HG03196 (cell line): ENCODE measurements around the gene PLCD4.

ENCODE experiments used
- ATAC-seq: cut with Tn5 transposase; IDR thresholded peaks from one replicate; pipeline ENCODE4 v1.9.1; 2021; ENCODE audit not compliant: unreplicated experiment

Gene PLCD4

DNA sequence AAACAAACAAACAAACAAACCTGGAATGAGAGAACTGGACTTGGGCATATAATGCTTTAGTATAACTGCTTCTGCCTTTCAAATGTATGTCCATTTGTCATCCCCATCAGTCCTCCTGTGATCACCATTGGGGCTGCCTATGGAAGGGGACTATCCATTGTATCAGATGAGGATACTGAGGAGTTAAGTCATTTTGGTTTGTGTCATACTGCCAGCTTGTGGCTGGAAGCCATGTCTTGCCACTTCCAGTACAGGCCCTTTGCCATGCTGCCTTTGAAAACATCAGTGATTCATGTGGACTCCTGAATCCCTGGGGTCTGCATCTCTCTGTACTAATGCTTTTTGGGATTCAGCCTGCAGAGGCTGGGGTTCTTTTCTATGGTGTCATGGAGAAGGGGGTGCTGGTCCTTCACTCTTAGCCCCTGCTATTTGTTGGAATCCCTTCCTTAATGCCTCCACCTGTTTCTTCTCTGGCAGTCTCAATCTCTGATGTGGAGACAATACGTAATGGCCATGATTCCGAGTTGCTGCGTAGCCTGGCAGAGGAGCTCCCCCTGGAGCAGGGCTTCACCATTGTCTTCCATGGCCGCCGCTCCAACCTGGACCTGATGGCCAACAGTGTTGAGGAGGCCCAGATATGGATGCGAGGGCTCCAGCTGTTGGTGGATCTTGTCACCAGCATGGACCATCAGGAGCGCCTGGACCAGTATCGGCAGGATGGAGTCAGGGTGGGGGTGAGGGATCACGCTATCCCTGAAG, 10.6 kb downstream of the PLCD4 start:
- ATAC-seq, result no peak

DNA sequence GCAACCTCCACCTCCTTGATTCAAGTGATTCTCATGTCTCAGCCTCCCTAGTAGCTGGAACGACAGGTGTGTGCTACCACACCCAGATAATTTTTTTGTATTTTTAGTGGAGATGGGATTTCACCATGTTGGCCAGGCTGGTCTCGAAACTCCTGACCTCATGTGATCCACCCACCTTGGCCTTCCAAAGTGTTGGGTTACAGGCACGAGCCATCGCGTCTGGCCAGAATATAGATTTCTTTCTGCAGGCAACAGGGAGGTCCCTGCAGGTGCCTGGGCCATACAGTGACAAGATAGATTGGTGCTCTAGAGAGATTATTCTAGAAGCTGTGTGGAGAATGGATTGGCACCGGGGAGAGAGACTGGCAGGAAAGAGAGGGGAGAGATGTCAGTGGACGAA, 13.3 kb downstream of the PLCD4 start:
- no peak for ATAC-seq

GRCh38 chr2:218622606-218623365, 15.1 kb downstream of the PLCD4 start:
- ATAC-seq, result no peak

DNA sequence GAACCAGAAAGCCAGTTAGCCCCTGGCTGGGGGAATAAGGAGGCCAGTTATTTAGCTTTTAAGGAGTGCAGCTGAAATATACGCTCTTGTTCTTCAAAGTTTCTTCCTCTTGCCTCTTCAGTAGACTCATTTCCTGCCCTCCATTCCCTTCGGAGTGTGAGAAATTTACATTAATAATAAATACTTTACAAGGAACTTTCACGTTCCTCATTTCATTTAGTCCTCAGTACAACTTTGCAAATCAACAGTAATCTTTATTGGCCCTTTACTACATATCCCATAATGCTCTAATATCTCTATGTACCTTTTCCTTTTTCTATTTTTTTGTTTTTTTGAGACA, 15.6 kb downstream of the PLCD4 start:
- no peak for ATAC-seq

GRCh38 chr2:218626369-218626768, 18.7 kb downstream of the PLCD4 start:
- no peak for ATAC-seq

- ATAC-seq, result no peak
These were observed 20.2 kb downstream of the PLCD4 start for GRCh38 chr2:218627939-218628338.

GRCh38 chr2:218631837-218632236, 24.1 kb downstream of the PLCD4 start:
- no peak for ATAC-seq

GRCh38 chr2:218635719-218636118, 28.0 kb downstream of the PLCD4 start:
- ATAC-seq, result no peak

DNA sequence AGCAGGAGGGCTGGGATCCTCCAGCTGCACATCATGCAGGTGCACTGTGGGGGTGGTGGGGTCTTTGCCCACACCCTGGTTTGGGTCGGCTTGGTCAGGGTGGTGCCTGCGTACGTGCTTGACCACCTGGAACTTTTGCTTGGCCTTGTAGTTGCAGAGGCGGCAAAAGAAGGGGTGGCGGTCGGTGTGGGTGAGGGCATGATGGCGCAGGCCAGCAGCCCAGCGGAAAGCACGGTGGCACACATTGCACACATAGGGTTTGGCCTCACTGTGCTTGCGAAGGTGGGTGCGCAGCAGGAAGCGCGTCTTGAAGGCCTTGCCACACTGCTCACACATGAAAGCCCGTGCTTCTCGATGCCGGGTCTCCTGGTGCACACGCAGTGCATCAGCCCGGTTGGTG, 30.7 kb downstream of the PLCD4 start:
- ATAC-seq, result no peak

DNA sequence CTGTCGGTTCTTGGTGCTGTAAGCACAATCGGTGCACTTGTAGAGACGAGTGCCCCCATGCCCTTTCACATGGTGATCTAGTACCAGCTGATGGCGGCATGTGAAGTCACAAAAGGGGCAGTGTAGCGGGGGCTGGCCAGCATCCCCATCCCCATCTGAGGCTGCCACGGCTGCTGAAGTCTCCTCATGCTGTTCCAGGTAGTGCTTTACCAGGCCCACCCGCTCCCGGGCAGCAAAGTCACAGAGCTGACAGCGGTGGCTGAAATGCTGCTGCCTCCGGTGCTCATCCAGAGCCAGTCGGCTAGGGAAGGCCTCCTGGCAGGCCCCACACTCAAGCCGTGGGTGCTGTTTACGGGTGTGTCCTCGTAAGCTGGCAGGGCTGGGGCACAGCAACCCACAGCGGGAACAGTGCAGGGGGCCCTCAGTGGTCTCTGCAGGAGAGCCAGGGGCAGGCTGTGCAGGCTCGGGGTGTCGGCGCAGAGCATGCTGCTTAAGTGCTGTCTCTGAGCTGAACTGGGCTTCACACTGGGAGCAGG, 34.5 kb downstream of the PLCD4 start:
- no peak for ATAC-seq

DNA sequence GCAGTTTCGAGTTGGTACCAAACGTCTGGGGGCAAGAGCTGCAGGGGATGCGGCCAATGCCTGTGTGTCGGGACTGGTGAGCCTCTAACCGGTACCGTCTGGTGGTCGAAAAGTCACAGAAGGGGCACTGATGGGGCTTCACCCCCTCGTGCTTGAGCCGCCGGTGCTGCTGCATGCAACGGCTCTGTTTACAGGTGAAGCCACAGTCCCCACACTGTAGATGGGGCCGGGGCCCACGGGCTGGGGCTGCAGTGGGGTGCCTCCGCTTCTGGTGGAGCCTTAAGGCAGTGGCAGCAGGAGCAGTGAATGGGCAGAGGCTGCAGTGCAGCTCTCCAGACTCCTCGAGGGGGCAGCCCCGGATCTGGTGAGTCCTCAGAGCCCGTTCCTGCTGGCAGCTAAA, 35.1 kb downstream of the PLCD4 start:
- no peak for ATAC-seq

DNA sequence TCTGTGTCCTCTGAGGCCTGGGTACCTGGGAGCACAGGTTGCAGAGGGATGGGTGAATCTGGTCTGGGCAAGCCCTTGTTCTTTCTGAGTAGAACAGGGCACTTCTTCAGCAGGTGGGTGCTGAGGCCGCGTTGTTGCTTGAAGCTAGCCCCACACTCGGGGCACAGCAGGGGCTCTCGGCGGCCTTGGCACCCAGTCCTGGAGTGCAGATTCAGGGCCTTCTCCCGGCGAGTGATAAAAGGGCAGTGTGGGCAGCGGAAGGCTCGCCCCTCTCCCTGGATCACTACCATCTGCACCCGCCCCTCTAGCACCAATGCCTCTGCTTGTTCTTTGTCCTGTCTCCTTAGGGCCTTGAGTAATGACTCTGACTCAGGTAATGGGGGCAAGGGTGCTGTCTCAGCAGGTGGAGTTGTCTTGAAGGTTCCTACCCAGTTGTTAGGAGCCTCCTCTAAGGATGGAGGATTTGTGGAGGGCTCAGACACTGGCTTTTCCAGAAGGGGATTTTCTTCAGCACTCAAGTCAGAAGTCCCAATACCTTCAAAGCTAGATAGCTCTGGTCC, 36.1 kb downstream of the PLCD4 start:
- no peak for ATAC-seq

- no peak for ATAC-seq
These were observed 37.0 kb downstream of the PLCD4 start for GRCh38 chr2:218644721-218645120.

DNA sequence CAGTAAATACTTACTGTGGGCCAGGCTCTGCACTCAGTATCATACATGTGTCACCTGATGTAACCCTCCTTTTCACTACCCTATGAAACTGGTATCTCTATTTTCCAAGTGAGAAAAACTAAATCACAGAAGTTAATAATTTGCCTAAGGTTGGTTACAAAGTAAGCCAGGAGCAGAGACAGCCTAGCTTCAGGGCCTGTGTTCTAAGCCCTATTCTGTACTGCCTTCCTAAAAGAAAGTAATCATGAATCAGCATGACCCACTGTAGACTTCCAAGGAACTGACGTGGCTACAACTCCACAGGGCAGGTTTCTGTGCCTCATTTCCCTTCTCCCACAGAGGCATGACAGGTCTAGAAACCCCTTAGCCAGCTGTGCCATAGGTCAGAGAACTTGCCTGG, 37.4 kb downstream of the PLCD4 start:
- no peak for ATAC-seq

DNA sequence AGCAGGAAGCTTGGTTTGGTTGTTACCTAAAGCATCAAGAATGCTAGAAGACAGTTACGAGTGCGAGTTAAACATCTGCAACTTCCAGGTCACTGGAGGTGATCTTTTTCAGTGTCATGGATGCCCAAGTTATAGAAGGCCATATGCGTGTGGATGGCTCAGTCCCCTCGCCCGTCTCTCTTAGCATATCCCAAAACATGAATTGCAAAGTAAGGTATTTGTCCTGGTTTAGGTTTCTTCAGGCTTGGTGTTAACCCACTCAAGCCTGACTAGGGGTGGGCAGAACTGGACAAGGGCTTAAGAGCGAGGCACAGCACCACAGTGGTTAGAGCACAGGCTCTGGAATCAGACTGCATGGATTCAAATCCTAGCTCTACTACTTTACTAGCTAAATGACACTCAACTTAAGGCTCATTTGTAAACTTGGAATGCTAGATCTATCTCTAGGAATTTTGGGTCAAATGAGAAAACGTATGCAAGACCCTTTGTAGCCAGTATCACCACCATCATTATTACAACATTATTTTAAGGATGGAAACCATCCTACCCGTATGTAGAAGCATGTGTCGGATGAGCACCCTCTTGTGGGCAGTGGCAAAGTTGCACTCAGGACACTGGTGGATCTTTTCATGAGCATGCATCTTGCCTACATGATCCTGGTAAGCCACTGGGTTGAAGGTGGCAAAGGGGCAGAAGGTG, 40.5 kb downstream of the PLCD4 start:
- ATAC-seq, result no peak

DNA sequence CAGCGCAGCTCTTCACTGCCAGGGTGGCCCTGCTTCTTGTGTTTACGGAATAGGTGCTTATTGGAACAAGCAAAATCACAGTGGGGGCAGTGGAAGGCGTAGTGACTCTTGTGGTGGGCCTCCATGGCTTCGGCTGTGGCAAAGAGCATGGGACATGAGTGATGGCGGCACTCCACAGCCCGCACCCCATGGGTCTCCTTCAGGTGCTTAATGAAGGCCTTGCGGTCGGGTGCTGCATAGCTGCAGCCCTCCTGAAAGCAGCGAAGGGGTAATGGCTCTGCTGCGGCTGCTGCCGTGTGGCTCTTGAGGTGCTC, 41.0 kb downstream of the PLCD4 start:
- no peak for ATAC-seq

- no peak for ATAC-seq
These were observed 48.1 kb downstream of the PLCD4 start for GRCh38 chr2:218655751-218656150.

GRCh38 chr2:218658671-218659257, 51.1 kb downstream of the PLCD4 start:
- ATAC-seq, result peak; percentile 32

GRCh38 chr2:218659258-218659987, 51.7 kb downstream of the PLCD4 start, which contains the start of the genes BCS1L and ZNF142:
Gene BCS1L (plus strand): TSS chr2:218659683. CDS start chr2:218660988, 1,305 bp downstream.
Gene ZNF142 (minus strand): TSS chr2:218659623. CDS start chr2:218656429, 3,194 bp downstream.
- ATAC-seq, result peak; percentile 90

DNA sequence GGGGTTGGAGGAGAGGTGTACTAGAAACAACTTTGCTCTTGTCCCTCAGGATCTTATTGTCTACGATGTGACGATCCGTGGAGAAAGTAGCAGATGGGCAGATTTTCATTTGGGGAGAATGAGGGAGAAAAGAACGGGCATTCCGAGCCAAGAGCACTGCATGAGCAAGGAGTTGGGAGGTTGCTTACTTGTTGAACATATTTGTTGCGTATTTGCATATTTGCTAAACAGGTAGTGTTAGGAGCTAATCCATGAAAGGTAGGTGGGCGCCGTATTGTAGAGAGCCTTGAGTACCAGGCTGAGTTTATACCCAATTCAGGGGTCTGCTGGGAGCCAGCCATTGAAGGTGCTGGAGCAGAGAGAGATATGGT, 52.3 kb downstream of the PLCD4 start:
- no peak for ATAC-seq
